Endothelial cell of umbilical vein (primary cell): ENCODE data around the gene YIPF7. TPM values are rescaled to one million over a fixed set of nuclear protein-coding genes. Genes with fewer than 3 reads are reported as not detected.

ENCODE experiments used
- BruUV-seq: library from RNA; stranded (reverse); fragments of 400-500 nt; replicated peaks from 2 replicates; lab custom pipeline; 2021; lab: Mats Ljungman, UMichigan
- CTCF ChIA-PET: fragments of 300-600, 350-600 bp; sonication (Branson Sonifier 250); formaldehyde crosslinking; loops from one replicate; lab custom pipeline; 2021; ENCODE audit warnings: antibody characterized with exemption, inconsistent platforms; lab: Charles Lee
- POLR2A ChIA-PET: fragments of 300-600, 350-600 bp; sonication (Branson Sonifier 250); formaldehyde crosslinking; loops from one replicate; lab custom pipeline; 2021; ENCODE audit warnings: antibody characterized with exemption, inconsistent platforms; lab: Charles Lee
- DNase-seq: peaks from one replicate; pipeline ENCODE4 v3.0.0-alpha.2; 2011; ENCODE audit warnings: low read depth, low spot score
- FAIRE-seq: peaks from 2 replicates; lab custom pipeline; 2011; peaks lifted over from hg19 to GRCh38; lab: Jason Lieb, UNC
- H2AFZ ChIP-seq: 2 replicates; pipeline ENCODE4 v1.6.0; 2012; ENCODE audit warnings: low read depth, low read length, control low read depth, inconsistent platforms
- H3K27ac ChIP-seq: 2 replicates; pipeline ENCODE4 v1.5.1; 2011; ENCODE audit warnings: low read depth, mild to moderate bottlenecking, control low read depth, low read length, moderate library complexity; ENCODE audit not compliant: insufficient read depth
- H3K27me3 ChIP-seq, 2 experiments: 2 replicates each; pipeline versions ENCODE4 v1.6.0 to v1.6.1; 2011; ENCODE audit warnings: low read length in 2 of 2, mixed read lengths in 1 of 2; ENCODE audit not compliant: control insufficient read depth in 2 of 2, insufficient read depth in 2 of 2
- H3K36me3 ChIP-seq, 2 experiments: 2 replicates in 1 of 2; 3 replicates in 1 of 2; pipeline ENCODE4 v1.5.1; 2011; ENCODE audit warnings: low read length in 2 of 2, mild to moderate bottlenecking in 1 of 2, moderate library complexity in 1 of 2; ENCODE audit not compliant: control insufficient read depth in 2 of 2, insufficient read depth in 2 of 2; ENCODE audit errors: extremely low read depth in 1 of 2
- H3K4me1 ChIP-seq: 3 replicates; pipeline ENCODE4 v1.5.1; 2011; ENCODE audit warnings: mild to moderate bottlenecking, low read length; ENCODE audit not compliant: control insufficient read depth, insufficient read depth; ENCODE audit errors: extremely low read depth
- H3K4me2 ChIP-seq: 2 replicates; pipeline ENCODE4 v1.6.1; 2011; ENCODE audit warnings: low read length, control low read depth, mixed read lengths; ENCODE audit not compliant: insufficient read depth
- H3K4me3 ChIP-seq, 3 experiments: fragments of 200-600 bp in 1 of 3; sonication (generic), shearing (Covaris generic) in 1 of 3; replicated peaks in 1 of 3; 2 replicates each; pipeline ENCODE4 v1.5.1; 2011 to 2016; ENCODE audit warnings: control low read depth in 3 of 3, low read length in 3 of 3, mild to moderate bottlenecking in 2 of 3, inconsistent platforms in 1 of 3, low read depth in 1 of 3, moderate library complexity in 1 of 3; ENCODE audit not compliant: insufficient read depth in 1 of 3
- H3K79me2 ChIP-seq: 2 replicates; pipeline ENCODE4 v1.6.0; 2012; ENCODE audit warnings: low read length, inconsistent platforms; ENCODE audit not compliant: control insufficient read depth, insufficient read depth
- H3K9ac ChIP-seq: replicated peaks from 2 replicates; pipeline ENCODE3; 2011; ENCODE audit warnings: low read length, control low read depth; ENCODE audit not compliant: insufficient read depth; ENCODE audit errors: extremely low read depth
- H3K9me1 ChIP-seq: replicated peaks from 3 replicates; pipeline ENCODE4 v1.6.0; 2011; ENCODE audit warnings: mild to moderate bottlenecking, low read length; ENCODE audit not compliant: control insufficient read depth, insufficient read depth; ENCODE audit errors: extremely low read depth
- H3K9me3 ChIP-seq: replicated peaks from 2 replicates; pipeline ENCODE4 v1.5.1; 2012; ENCODE audit warnings: low read length, inconsistent platforms; ENCODE audit not compliant: control insufficient read depth, insufficient read depth
- H4K20me1 ChIP-seq: replicated peaks from 2 replicates; pipeline ENCODE3; 2011; ENCODE audit warnings: mild to moderate bottlenecking, low read length; ENCODE audit not compliant: control insufficient read depth, insufficient read depth; ENCODE audit errors: extremely low read depth
- CTCF ChIP-seq, 2 donors: IDR thresholded peaks; 1 replicate in 1 of 2; 2 replicates in 1 of 2; pipeline ENCODE4 v1.5.1; 2011; ENCODE audit warnings: low read length in 2 of 2, mild to moderate bottlenecking in 2 of 2, moderate library complexity in 2 of 2, control low read depth in 1 of 2, inconsistent platforms in 1 of 2, low read depth in 1 of 2; ENCODE audit not compliant: insufficient read depth in 1 of 2; ENCODE audit errors: extremely low read depth in 1 of 2
- EZH2 ChIP-seq: IDR thresholded peaks from 2 replicates; pipeline ENCODE4 v1.6.1; 2012; ENCODE audit warnings: borderline replicate concordance, low read depth, mild to moderate bottlenecking, moderate library complexity, low read length, inconsistent platforms; ENCODE audit not compliant: severe bottlenecking
- FOS ChIP-seq: IDR thresholded peaks from 2 replicates; pipeline ENCODE4 v1.6.1; 2011; ENCODE audit warnings: mild to moderate bottlenecking, low read length, moderate library complexity, borderline replicate concordance; ENCODE audit not compliant: insufficient read depth
- GATA2 ChIP-seq: IDR thresholded peaks from 2 replicates; pipeline ENCODE4 v1.7.0; 2011; ENCODE audit warnings: low read depth, mild to moderate bottlenecking, moderate library complexity, mixed read lengths, low read length; ENCODE audit not compliant: insufficient read length, insufficient read depth
- JUN ChIP-seq: IDR thresholded peaks from 2 replicates; pipeline ENCODE4 v1.6.1; 2011; ENCODE audit warnings: borderline replicate concordance, low read depth; ENCODE audit not compliant: insufficient read length, insufficient read depth
- MAX ChIP-seq: IDR thresholded peaks from 2 replicates; pipeline ENCODE4 v1.6.1; 2011; ENCODE audit not compliant: insufficient read depth, insufficient read length
- MYC ChIP-seq: IDR thresholded peaks from one replicate; pipeline ENCODE4 v1.6.1; 2011; ENCODE audit warnings: mild to moderate bottlenecking, low read depth, low read length
- POLR2A ChIP-seq: IDR thresholded peaks from 2 replicates; pipeline ENCODE4 v1.6.1; 2012; ENCODE audit warnings: low read depth, mild to moderate bottlenecking, control low read depth, low read length
- POLR2AphosphoS5 ChIP-seq: IDR thresholded peaks from 2 replicates; pipeline ENCODE4 v1.6.1; 2012; ENCODE audit warnings: low read depth, mild to moderate bottlenecking, control low read depth, low read length, moderate library complexity; ENCODE audit not compliant: insufficient read depth
- dilution Hi-C: fragments of 300-500 bp; cut with MboI; formaldehyde crosslinking; loops from one replicate; pipeline ENCODE4 v1.15.0; 2019; ENCODE audit warnings: low sequenced_read_pairs; ENCODE audit not compliant: extremely low pct_ligation_motif_present
- intact Hi-C: fragments of 100-400 bp; cut with micrococcal nuclease; formaldehyde crosslinking; loops from one replicate; pipeline ENCODE4 v1.10.0; 2022
- polyA plus RNA-seq, 4 experiments: library from polyadenylated mRNA; depleted of rRNA in 3 of 4; stranded (reverse) in 3 of 4; unstranded in 1 of 4; fragments of >200 nt; gene quantifications; 2 replicates each; pipeline versions ENCODE4 v1.2.1 to v1.2.3, GENCODE V29; 2011 to 2012; ENCODE audit warnings: missing spikeins in 1 of 4
- total RNA-seq: library from RNA; stranded (reverse); gene quantifications from 2 replicates; pipeline ENCODE4 v1.2.3, GENCODE V29; 2021

YIPF7 gene
- total and polyA plus RNA-seq, 2 donors (not counting 3 experiments of a cell fraction or from before 2014, with no cell fraction given): not detected

GRCh38 chr4:44674471-44674870 lies 23.0 kb upstream of the YIPF7 start:
- no peaks in the 10 kb centered on the region for H4K20me1 ChIP-seq
- no peak for DNase-seq
- TF ChIP-seq CTCF (IDR thresholded peaks at IDR 0.05; ENCODE audit: extremely low read depth in 1 of 2, insufficient read depth in 1 of 2, low read depth in 1 of 2, low read length in 2 of 2) (no peak), JUN (no peak), FOS (no peak), POLR2AphosphoS5 (no peak), EZH2 (no peak), GATA2 (no peak), MYC (no peak), MAX (no peak), POLR2A (no peak)
- H3K9me1 ChIP-seq: no peaks in the 10 kb centered on the region
- BruUV-seq: no TSS peak
- ChIA-PET POLR2A (no interaction called here), CTCF (no interaction called here)
- intact Hi-C loops: no loop called here
- H3K9me3 ChIP-seq: no peaks in the 10 kb centered on the region
- no peak overlapping the region for H3K4me2 ChIP-seq
- H3K27ac ChIP-seq: no peak overlapping the region
- no peak overlapping the region for H3K9ac ChIP-seq
- H2AFZ ChIP-seq: no peak overlapping the region
- H3K36me3 ChIP-seq: no peaks in the 10 kb centered on the region
- FAIRE-seq: no peak
- H3K27me3 ChIP-seq: peaks cover 3 to 6% of the 10 kb centered on the region in 2 experiments
- peaks cover 10% of the 10 kb centered on the region for H3K79me2 ChIP-seq
- peaks cover 9% of the 10 kb centered on the region for H3K4me1 ChIP-seq
- H3K4me3 ChIP-seq: no peak overlapping the region
- dilution Hi-C loops: no loop called here
